Fibroblast of lung (primary cell): ENCODE data around the gene PRX.

ENCODE experiments used
- EZH2 ChIP-seq: IDR thresholded peaks from 2 replicates; pipeline ENCODE4 v1.5.1; 2012; ENCODE audit warnings: low read length, control low read depth, mild to moderate bottlenecking; ENCODE audit errors: missing control alignments
- TF ChIP-seq, protein P1 (sequence below), 2 donors: IDR thresholded peaks in 1 of 2; conservative IDR thresholded peaks in 1 of 2; 1 replicate in 1 of 2; 2 replicates in 1 of 2; pipeline ENCODE4 v1.5.1; 2011 to 2012; ENCODE audit warnings: low read length in 2 of 2, control low read depth in 1 of 2, inconsistent platforms in 1 of 2, low read depth in 1 of 2, mild to moderate bottlenecking in 1 of 2

- no peak for TF ChIP-seq EZH2
- TF ChIP-seq, protein P1, sequence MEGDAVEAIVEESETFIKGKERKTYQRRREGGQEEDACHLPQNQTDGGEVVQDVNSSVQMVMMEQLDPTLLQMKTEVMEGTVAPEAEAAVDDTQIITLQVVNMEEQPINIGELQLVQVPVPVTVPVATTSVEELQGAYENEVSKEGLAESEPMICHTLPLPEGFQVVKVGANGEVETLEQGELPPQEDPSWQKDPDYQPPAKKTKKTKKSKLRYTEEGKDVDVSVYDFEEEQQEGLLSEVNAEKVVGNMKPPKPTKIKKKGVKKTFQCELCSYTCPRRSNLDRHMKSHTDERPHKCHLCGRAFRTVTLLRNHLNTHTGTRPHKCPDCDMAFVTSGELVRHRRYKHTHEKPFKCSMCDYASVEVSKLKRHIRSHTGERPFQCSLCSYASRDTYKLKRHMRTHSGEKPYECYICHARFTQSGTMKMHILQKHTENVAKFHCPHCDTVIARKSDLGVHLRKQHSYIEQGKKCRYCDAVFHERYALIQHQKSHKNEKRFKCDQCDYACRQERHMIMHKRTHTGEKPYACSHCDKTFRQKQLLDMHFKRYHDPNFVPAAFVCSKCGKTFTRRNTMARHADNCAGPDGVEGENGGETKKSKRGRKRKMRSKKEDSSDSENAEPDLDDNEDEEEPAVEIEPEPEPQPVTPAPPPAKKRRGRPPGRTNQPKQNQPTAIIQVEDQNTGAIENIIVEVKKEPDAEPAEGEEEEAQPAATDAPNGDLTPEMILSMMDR (conservative IDR thresholded peaks at IDR 0.05 in 1 of 2, IDR thresholded peaks at IDR 0.05 in 1 of 2; ENCODE audit: low read depth in 1 of 2, low read length in 2 of 2): no peak
Measured at GRCh38 chr19:40453151-40453735, 40.1 kb upstream of the PRX start.
